IPS-18a (cell line): ENCODE results near the gene NOX5.

Source experiments
- H3K27ac ChIP-seq: one replicate; pipeline ENCODE4 v1.5.1; 2013; ENCODE audit warnings: low read length
- H3K27me3 ChIP-seq: one replicate; pipeline ENCODE4 v1.6.1; 2013; ENCODE audit warnings: mild to moderate bottlenecking, low read length; ENCODE audit not compliant: control insufficient read depth, insufficient read depth
- H3K36me3 ChIP-seq: one replicate; pipeline ENCODE4 v1.6.1; 2013; ENCODE audit warnings: low read depth, low read length; ENCODE audit not compliant: control insufficient read depth
- H3K4me1 ChIP-seq: one replicate; pipeline ENCODE4 v1.6.1; 2013; ENCODE audit warnings: low read depth, low read length; ENCODE audit not compliant: control insufficient read depth
- H3K4me3 ChIP-seq: one replicate; pipeline ENCODE4 v1.5.1; 2013; ENCODE audit warnings: low read length
- H3K9ac ChIP-seq: one replicate; pipeline ENCODE4 v1.6.1; 2013; ENCODE audit warnings: mild to moderate bottlenecking, low read length, moderate library complexity
- H3K9me3 ChIP-seq: one replicate; pipeline ENCODE4 v1.6.1; 2013; ENCODE audit warnings: low read depth, low read length; ENCODE audit not compliant: control insufficient read depth

NOX5 gene

GRCh38 chr15:68993276-68993675 lies 21.2 kb upstream of the NOX5 start:
- H3K4me3 ChIP-seq, result no peak overlapping the region
- H3K27me3 ChIP-seq, result peaks cover 7% of the 10 kb centered on the region
- no peaks in the 10 kb centered on the region for H3K9me3 ChIP-seq
- no peaks in the 10 kb centered on the region for H3K36me3 ChIP-seq
- no peak overlapping the region for H3K27ac ChIP-seq
- H3K9ac ChIP-seq, result no peak overlapping the region
- H3K4me1 ChIP-seq, result peaks cover 16% of the 10 kb centered on the region

GRCh38 chr15:68994149-68994548 lies 20.3 kb upstream of the NOX5 start:
- Histone ChIP-seq H3K27ac (no peak overlapping the region), H3K9ac (no peak overlapping the region), H3K27me3 (peaks cover 7% of the 10 kb centered on the region), H3K4me3 (no peak overlapping the region), H3K9me3 (no peaks in the 10 kb centered on the region), H3K36me3 (no peaks in the 10 kb centered on the region), H3K4me1 (peaks cover 20% of the 10 kb centered on the region)

GRCh38 chr15:68994981-68995761 lies 19.3 kb upstream of the NOX5 start:
- Histone ChIP-seq H3K36me3 (no peaks in the 10 kb centered on the region), H3K27me3 (peaks cover 7% of the 10 kb centered on the region), H3K9ac (no peak overlapping the region), H3K4me3 (no peak overlapping the region), H3K27ac (no peak overlapping the region), H3K4me1 (peaks cover 16% of the 10 kb centered on the region), H3K9me3 (no peaks in the 10 kb centered on the region)

- H3K27me3 ChIP-seq, result no peaks in the 10 kb centered on the region
- no peaks in the 10 kb centered on the region for H3K9me3 ChIP-seq
- H3K4me3 ChIP-seq, result no peak overlapping the region
- H3K4me1 ChIP-seq, result peaks cover 20% of the 10 kb centered on the region
- H3K36me3 ChIP-seq, result no peaks in the 10 kb centered on the region
- H3K9ac ChIP-seq, result no peak overlapping the region
- H3K27ac ChIP-seq, result no peak overlapping the region
Observed at GRCh38 chr15:68997050-68997449, 17.4 kb upstream of the NOX5 start.

- Histone ChIP-seq H3K36me3 (no peaks in the 10 kb centered on the region), H3K27ac (no peak overlapping the region), H3K4me1 (peaks cover 20% of the 10 kb centered on the region), H3K4me3 (no peak overlapping the region), H3K9me3 (no peaks in the 10 kb centered on the region), H3K9ac (no peak overlapping the region), H3K27me3 (no peaks in the 10 kb centered on the region)
Observed at GRCh38 chr15:68997930-68998777, 16.3 kb upstream of the NOX5 start.

- Histone ChIP-seq H3K9ac (no peak overlapping the region), H3K4me3 (no peak overlapping the region), H3K27me3 (no peaks in the 10 kb centered on the region), H3K9me3 (no peaks in the 10 kb centered on the region), H3K27ac (no peak overlapping the region), H3K36me3 (no peaks in the 10 kb centered on the region), H3K4me1 (peaks cover 20% of the 10 kb centered on the region)
Observed at GRCh38 chr15:68999091-68999490, 15.4 kb upstream of the NOX5 start.

DNA sequence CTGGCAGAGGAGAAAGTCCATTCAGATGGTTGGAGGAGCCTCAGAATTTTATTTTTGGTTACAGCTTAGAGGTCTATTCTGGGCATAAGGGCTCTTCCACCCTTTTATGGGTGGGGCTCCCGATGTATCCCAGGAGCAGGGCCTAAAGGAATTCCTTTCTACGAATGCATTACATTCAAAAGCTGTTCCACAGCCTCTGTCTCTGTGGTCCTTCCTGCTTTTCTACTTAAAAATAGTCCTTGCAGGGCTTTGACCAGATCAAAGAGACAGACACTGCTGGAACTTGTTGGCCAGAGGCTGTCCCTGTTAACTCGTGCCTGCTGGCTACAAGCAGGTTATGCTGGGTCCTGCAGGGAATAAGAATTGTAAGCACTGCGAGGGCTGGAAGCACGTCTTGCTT lies 14.4 kb upstream of the NOX5 start:
- no peaks in the 10 kb centered on the region for H3K9me3 ChIP-seq
- H3K36me3 ChIP-seq, result no peaks in the 10 kb centered on the region
- no peak overlapping the region for H3K27ac ChIP-seq
- H3K9ac ChIP-seq, result no peak overlapping the region
- no peak overlapping the region for H3K4me3 ChIP-seq
- peaks cover 20% of the 10 kb centered on the region for H3K4me1 ChIP-seq
- no peaks in the 10 kb centered on the region for H3K27me3 ChIP-seq

- no peaks in the 10 kb centered on the region for H3K9me3 ChIP-seq
- no peak overlapping the region for H3K27ac ChIP-seq
- H3K36me3 ChIP-seq, result no peaks in the 10 kb centered on the region
- no peak overlapping the region for H3K4me3 ChIP-seq
- peaks cover 20% of the 10 kb centered on the region for H3K4me1 ChIP-seq
- H3K27me3 ChIP-seq, result no peaks in the 10 kb centered on the region
- H3K9ac ChIP-seq, result no peak overlapping the region
Observed at GRCh38 chr15:69000725-69001503, 13.6 kb upstream of the NOX5 start.

DNA sequence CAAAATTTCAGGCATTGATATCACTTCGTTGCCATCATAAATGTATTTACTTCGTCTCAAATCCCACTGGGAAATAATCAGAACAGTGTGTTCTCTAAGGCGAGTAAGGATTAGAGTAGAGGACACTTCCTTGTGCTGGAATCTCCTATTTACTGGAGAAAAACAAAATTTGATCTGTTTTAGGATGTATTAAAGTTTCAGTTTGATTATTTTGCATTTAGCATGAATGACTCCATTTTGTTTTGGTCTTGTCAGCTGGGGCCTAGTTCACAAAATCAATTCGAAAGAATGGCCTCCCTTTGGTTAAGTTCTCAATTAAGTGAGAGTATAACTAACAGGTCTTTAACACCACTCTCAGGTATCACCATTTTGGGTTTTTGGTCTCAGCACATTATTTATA lies 11.7 kb upstream of the NOX5 start:
- no peak overlapping the region for H3K27ac ChIP-seq
- no peak overlapping the region for H3K4me3 ChIP-seq
- H3K9me3 ChIP-seq, result no peaks in the 10 kb centered on the region
- no peak overlapping the region for H3K9ac ChIP-seq
- H3K27me3 ChIP-seq, result no peaks in the 10 kb centered on the region
- no peaks in the 10 kb centered on the region for H3K36me3 ChIP-seq
- peaks cover 20% of the 10 kb centered on the region for H3K4me1 ChIP-seq

DNA sequence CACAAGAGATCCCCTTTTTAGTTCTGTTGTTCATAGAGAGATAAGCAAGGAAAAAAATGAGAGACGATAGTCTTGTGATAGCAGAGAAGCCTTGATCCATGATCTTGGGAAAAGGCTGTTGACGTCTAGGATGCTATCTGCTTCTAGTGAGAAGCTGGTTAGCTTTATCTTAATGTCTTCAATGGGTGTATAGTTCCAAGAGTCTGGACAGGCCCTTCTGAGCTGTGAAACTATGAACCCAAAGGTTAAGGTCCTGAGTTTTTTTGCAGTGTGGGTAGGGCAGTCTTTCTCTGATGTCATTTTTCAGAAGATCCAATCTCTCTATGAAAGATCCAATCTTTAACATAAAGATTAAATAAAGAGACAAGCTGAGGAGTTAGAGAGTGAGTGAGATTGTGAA lies 10.5 kb upstream of the NOX5 start:
- Histone ChIP-seq H3K27me3 (no peaks in the 10 kb centered on the region), H3K9ac (no peak overlapping the region), H3K27ac (no peak overlapping the region), H3K4me3 (no peak overlapping the region), H3K36me3 (no peaks in the 10 kb centered on the region), H3K4me1 (peaks cover 16% of the 10 kb centered on the region), H3K9me3 (no peaks in the 10 kb centered on the region)

- H3K9ac ChIP-seq, result no peak overlapping the region
- no peak overlapping the region for H3K27ac ChIP-seq
- H3K9me3 ChIP-seq, result no peaks in the 10 kb centered on the region
- H3K27me3 ChIP-seq, result no peaks in the 10 kb centered on the region
- H3K4me1 ChIP-seq, result no peaks in the 10 kb centered on the region
- H3K36me3 ChIP-seq, result no peaks in the 10 kb centered on the region
- H3K4me3 ChIP-seq, result no peak overlapping the region
Observed at GRCh38 chr15:69008056-69008455, 6.4 kb upstream of the NOX5 start.
